CD4-positive, alpha-beta T cell treated with Interleukin-4 for 4 hours (primary cell): ENCODE measurements around the gene ZNF530.

ENCODE experiments used
- DNase-seq: peaks from one replicate; pipeline ENCODE4 v3.0.0-alpha.2; 2020

The ZNF530 gene

GRCh38 chr19:57615346-57615745, 15.7 kb downstream of the ZNF530 start:
- DNase-seq = no peak

- no peak for DNase-seq
Measured at GRCh38 chr19:57620673-57621348, 21.1 kb downstream of the ZNF530 start.

- no peak for DNase-seq
Measured at GRCh38 chr19:57623091-57623490, 23.4 kb downstream of the ZNF530 start.

- peak; percentile 92 for DNase-seq
Measured at GRCh38 chr19:57632987-57633831, 33.5 kb downstream of the ZNF530 start, which contains the start of gene ZNF211. ZNF211 (plus strand) TSS chr19:57633168; CDS start chr19:57633347, 179 bp downstream.

DNA sequence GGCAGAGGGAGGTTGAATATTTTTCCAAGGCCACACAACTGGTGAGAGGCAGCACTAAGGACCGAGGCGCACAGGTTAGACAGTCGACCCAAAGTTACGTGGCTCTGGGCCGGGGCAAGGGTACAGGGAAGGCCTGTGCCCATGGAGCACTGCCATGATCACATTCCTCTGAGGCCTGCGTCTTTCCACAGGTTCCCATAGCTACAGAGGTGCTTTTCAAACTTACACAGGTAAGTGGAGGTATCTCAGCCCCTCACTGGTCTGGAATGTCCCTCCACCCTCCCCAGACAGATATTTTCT, 34.1 kb downstream of the ZNF530 start:
- no peak for DNase-seq

DNA sequence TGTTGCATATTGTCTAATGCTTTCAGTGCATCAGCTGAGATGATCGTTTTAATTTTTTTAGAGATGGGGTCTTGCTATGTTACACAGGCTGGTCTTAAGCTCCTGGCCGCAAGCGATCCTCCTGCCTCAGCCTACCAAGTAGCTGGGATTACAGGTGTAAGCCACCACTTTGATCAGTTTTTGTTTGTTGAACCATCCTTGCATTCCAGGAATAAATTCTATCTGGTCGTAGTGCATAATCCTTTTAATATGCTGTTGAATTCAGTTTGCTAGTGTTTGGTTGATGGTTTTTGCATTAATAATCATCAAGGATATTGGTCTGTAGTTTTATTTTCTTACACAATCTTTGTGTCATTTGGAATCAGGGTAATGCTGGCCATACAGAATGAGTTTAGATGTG, 37.7 kb downstream of the ZNF530 start:
- DNase-seq = no peak

DNA sequence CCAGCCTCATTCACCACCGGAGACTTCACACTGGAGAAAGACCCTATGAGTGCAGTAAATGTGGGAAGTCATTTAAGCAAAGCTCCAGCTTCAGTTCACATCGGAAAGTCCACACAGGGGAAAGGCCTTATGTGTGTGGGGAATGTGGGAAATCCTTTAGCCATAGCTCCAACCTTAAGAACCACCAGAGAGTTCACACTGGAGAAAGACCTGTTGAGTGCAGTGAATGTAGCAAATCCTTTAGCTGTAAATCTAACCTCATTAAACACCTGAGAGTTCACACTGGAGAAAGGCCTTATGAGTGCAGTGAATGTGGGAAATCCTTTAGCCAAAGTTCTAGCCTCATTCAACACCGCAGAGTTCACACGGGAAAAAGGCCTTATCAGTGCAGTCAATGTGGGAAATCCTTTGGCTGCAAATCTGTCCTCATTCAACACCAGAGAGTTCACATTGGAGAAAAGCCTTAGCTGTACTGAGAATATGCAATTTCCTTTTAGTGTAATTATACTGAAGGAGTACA, 42.1 kb downstream of the ZNF530 start:
- no peak for DNase-seq

GRCh38 chr19:57642396-57643046, 42.8 kb downstream of the ZNF530 start:
- DNase-seq = no peak

GRCh38 chr19:57643734-57644133, 44.0 kb downstream of the ZNF530 start:
- DNase-seq = no peak

GRCh38 chr19:57648331-57649003, 48.8 kb downstream of the ZNF530 start:
- DNase-seq = no peak

DNA sequence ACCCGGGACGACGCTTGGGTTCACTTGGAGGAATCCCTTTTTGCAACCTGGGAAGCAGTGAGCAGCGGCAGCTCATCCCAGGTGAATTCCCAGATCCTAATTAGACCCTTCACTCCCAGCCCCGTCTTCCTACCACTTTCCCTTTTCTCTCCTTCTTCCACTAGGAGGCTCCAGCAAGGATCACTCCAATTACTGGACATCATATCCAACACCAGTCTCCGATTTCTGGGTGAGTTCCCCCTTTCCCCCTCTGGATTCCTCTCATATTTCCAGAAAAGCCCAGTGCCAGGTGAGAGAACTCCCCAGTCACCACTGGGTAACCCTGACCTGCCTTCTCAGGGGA, 51.9 kb downstream of the ZNF530 start:
- no peak for DNase-seq

DNA sequence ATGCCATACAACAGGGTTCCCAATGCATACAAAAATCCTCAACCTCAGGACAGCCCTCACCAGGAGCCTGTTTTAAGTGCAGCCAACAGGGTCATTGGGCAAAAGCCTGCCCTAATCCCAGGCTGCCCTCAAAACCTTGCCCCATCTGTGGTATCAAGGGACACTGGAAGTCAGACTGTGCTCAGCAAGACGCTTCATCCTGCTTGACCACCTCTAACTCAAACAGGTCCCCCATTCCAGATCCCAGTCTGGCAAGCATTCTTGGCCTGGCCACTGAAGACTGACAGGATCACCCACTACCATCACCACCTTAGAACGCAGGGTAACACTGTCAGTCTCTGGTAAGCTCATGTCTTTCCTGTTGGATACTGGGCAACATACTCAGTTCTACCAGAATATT, 54.0 kb downstream of the ZNF530 start:
- no peak for DNase-seq

DNA sequence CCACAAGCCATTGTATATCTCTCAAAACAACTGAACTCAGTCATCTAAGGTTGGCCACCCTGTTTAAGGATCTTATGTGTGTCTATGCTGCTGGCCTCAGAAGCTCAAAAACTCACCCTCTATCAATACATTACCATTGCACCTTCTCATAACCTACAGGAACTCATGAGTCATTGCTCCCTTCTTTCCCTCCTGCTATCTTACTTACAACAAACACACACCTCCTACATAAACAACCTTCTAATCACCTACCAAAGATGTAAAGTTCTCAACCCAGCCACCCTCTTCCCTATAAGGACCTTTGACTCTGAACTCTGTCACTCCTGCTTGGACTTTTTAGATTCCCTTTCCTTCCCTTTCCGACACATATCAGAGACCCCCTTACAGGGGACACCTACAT, 55.8 kb downstream of the ZNF530 start:
- DNase-seq = no peak

DNA sequence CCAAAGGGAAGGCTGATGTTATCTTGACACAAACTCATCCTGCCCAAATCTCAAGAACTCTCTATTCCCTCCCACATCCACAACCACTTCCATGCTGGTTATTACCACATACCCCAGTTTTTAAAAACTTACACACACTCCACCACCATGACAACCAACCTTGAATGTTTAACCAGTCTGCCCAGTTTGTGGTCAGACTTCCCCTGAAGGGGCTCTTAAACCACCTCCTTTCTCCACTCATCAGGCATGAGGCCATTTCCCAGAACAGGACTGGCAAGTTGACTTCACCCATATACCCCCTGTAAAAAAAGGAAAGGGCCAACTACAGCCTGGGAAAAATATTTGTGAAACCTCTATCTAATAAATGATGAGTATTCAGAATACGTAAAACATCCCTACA, 56.7 kb downstream of the ZNF530 start:
- DNase-seq = no peak
